ENCODE results near the gene THRB. TPM values are rescaled to one million over a fixed set of nuclear protein-coding genes. Genes with fewer than 3 reads are reported as not detected.

THRB gene
- total and polyA plus RNA-seq, 2 experiments from 2014 or later, result 3.3 to 5.1 TPM

GRCh38 chr3:24166515-24166914, 328.1 kb downstream of the THRB start:
- Histone ChIP-seq H3K36me3 (ENCODE audit: low read depth) (no peaks in the 10 kb centered on the region), H3K4me1 (ENCODE audit: insufficient read depth) (0 out of 2 replicates have a peak, but pooled peaks cover under 1% of the 10 kb centered on the region), H3K27ac (no peak overlapping the region), H3K9me3 (ENCODE audit: low read depth) (no peaks in the 10 kb centered on the region), H3K9ac (no peak overlapping the region), H3K4me3 (no peak overlapping the region), H3K9me2 (ENCODE audit: insufficient read depth) (no peaks in the 10 kb centered on the region), H2AFZ (no peak overlapping the region), H4K20me1 (ENCODE audit: insufficient read depth) (no peaks in the 10 kb centered on the region), H3K4me2 (ENCODE audit: unreplicated experiment) (no peak overlapping the region), H3K27me3 (replicated peaks; ENCODE audit: insufficient read depth) (no peaks in the 10 kb centered on the region), H3K79me2 (ENCODE audit: insufficient read depth) (no peaks in the 10 kb centered on the region), H3F3A (ENCODE audit: insufficient read depth) (no peaks in the 10 kb centered on the region)
- DNase-seq, result no peak
- TF ChIP-seq EZH2phosphoT487 (IDR thresholded peaks at IDR 0.05; ENCODE audit: insufficient read depth, low read depth), result no peak
- no peak for TF ChIP-seq EZH2 (IDR thresholded peaks at IDR 0.05; ENCODE audit: insufficient read depth, poor library complexity, severe bottlenecking)
- WGBS, 2 experiments (ENCODE audit: low coverage in 1 of 2, low lambda C conversion rate in 2 of 2, missing lambda C conversion rate in 2 of 2), result 92 to 98% methylated on average over 5 of the region's 5 CpGs
- in situ Hi-C loops (cut with MboI), result no loop called here

- Histone ChIP-seq H3K27ac (no peak overlapping the region), H3K36me3 (ENCODE audit: low read depth) (no peaks in the 10 kb centered on the region), H3K4me1 (ENCODE audit: insufficient read depth) (0 out of 2 replicates have a peak, but pooled peaks cover 7% of the 10 kb centered on the region), H3K9me2 (ENCODE audit: insufficient read depth) (no peaks in the 10 kb centered on the region), H3F3A (ENCODE audit: insufficient read depth) (no peaks in the 10 kb centered on the region), H2AFZ (no peak overlapping the region), H3K9me3 (ENCODE audit: low read depth) (no peaks in the 10 kb centered on the region), H3K27me3 (replicated peaks; ENCODE audit: insufficient read depth) (no peaks in the 10 kb centered on the region), H3K9ac (no peak overlapping the region), H3K4me2 (ENCODE audit: unreplicated experiment) (no peak overlapping the region), H4K20me1 (ENCODE audit: insufficient read depth) (no peaks in the 10 kb centered on the region), H3K79me2 (ENCODE audit: insufficient read depth) (no peaks in the 10 kb centered on the region), H3K4me3 (no peak overlapping the region)
- in situ Hi-C loops (cut with MboI), result no loop called here
- TF ChIP-seq EZH2phosphoT487 (IDR thresholded peaks at IDR 0.05; ENCODE audit: insufficient read depth, low read depth), result no peak
- TF ChIP-seq EZH2 (IDR thresholded peaks at IDR 0.05; ENCODE audit: insufficient read depth, poor library complexity, severe bottlenecking), result no peak
- no peak for DNase-seq
- WGBS, 2 experiments (ENCODE audit: low coverage in 1 of 2, low lambda C conversion rate in 2 of 2, missing lambda C conversion rate in 2 of 2), result 58 to 65% methylated on average over 2 of the region's 2 CpGs
Observed at GRCh38 chr3:24165603-24165982, 329.1 kb downstream of the THRB start.

GRCh38 chr3:24164967-24165602, 329.6 kb downstream of the THRB start:
- Histone ChIP-seq H3K4me3 (no peak overlapping the region), H4K20me1 (ENCODE audit: insufficient read depth) (no peaks in the 10 kb centered on the region), H3K36me3 (ENCODE audit: low read depth) (no peaks in the 10 kb centered on the region), H2AFZ (no peak overlapping the region), H3K9ac (no peak overlapping the region), H3F3A (ENCODE audit: insufficient read depth) (no peaks in the 10 kb centered on the region), H3K27ac (no peak overlapping the region), H3K4me1 (ENCODE audit: insufficient read depth) (0 out of 2 replicates have a peak, but pooled peaks cover 7% of the 10 kb centered on the region), H3K9me2 (ENCODE audit: insufficient read depth) (no peaks in the 10 kb centered on the region), H3K4me2 (ENCODE audit: unreplicated experiment) (no peak overlapping the region), H3K27me3 (replicated peaks; ENCODE audit: insufficient read depth) (no peaks in the 10 kb centered on the region), H3K79me2 (ENCODE audit: insufficient read depth) (no peaks in the 10 kb centered on the region), H3K9me3 (ENCODE audit: low read depth) (no peaks in the 10 kb centered on the region)
- 97 to 98% methylated on average over 14 of the region's 14 CpGs for WGBS, 2 experiments (ENCODE audit: low coverage in 1 of 2, low lambda C conversion rate in 2 of 2, missing lambda C conversion rate in 2 of 2)
- TF ChIP-seq EZH2phosphoT487 (IDR thresholded peaks at IDR 0.05; ENCODE audit: insufficient read depth, low read depth), result no peak
- TF ChIP-seq EZH2 (IDR thresholded peaks at IDR 0.05; ENCODE audit: insufficient read depth, poor library complexity, severe bottlenecking), result no peak
- no peak for DNase-seq
- in situ Hi-C loops (cut with MboI), result no loop called here

- H3K4me2 ChIP-seq (ENCODE audit: unreplicated experiment), result no peak overlapping the region
- H2AFZ ChIP-seq, result no peak overlapping the region
- 83 to 91% methylated on average over 3 of the region's 3 CpGs for WGBS, 2 experiments (ENCODE audit: low coverage in 1 of 2, low lambda C conversion rate in 2 of 2, missing lambda C conversion rate in 2 of 2)
- H3K79me2 ChIP-seq (ENCODE audit: insufficient read depth), result no peaks in the 10 kb centered on the region
- no peaks in the 10 kb centered on the region for H3K9me2 ChIP-seq (ENCODE audit: insufficient read depth)
- H3K9me3 ChIP-seq (ENCODE audit: low read depth), result no peaks in the 10 kb centered on the region
- no peak overlapping the region for H3K9ac ChIP-seq
- no peak overlapping the region for H3K4me3 ChIP-seq
- H3K36me3 ChIP-seq (ENCODE audit: low read depth), result no peaks in the 10 kb centered on the region
- H3K4me1 ChIP-seq (ENCODE audit: insufficient read depth), result 0 out of 2 replicates have a peak, but pooled peaks cover 7% of the 10 kb centered on the region
- no peaks in the 10 kb centered on the region for H4K20me1 ChIP-seq (ENCODE audit: insufficient read depth)
- in situ Hi-C loops (cut with MboI), result no loop called here
- H3F3A ChIP-seq (ENCODE audit: insufficient read depth), result no peaks in the 10 kb centered on the region
- TF ChIP-seq EZH2phosphoT487 (IDR thresholded peaks at IDR 0.05; ENCODE audit: insufficient read depth, low read depth) (no peak), EZH2 (IDR thresholded peaks at IDR 0.05; ENCODE audit: insufficient read depth, poor library complexity, severe bottlenecking) (no peak)
- H3K27ac ChIP-seq, result no peak overlapping the region
- no peak for DNase-seq
- no peaks in the 10 kb centered on the region for H3K27me3 ChIP-seq (replicated peaks; ENCODE audit: insufficient read depth)
Observed at GRCh38 chr3:24162929-24163328, 331.7 kb downstream of the THRB start.

All from GM23248 (cell line).